GM18517 (cell line): Measurements from ENCODE around the gene PIGN.
"Not testable (repeated sequence)": the region's sequence is repeated elsewhere in the genome, so short reads cannot be mapped to it uniquely, and the experiment has no call there.

Experiments
- ATAC-seq: cut with Tn5 transposase; IDR thresholded peaks from one replicate; pipeline ENCODE4 v1.9.1; 2021; ENCODE audit warnings: mild to moderate bottlenecking, moderate library complexity; ENCODE audit not compliant: unreplicated experiment

The PIGN gene

DNA sequence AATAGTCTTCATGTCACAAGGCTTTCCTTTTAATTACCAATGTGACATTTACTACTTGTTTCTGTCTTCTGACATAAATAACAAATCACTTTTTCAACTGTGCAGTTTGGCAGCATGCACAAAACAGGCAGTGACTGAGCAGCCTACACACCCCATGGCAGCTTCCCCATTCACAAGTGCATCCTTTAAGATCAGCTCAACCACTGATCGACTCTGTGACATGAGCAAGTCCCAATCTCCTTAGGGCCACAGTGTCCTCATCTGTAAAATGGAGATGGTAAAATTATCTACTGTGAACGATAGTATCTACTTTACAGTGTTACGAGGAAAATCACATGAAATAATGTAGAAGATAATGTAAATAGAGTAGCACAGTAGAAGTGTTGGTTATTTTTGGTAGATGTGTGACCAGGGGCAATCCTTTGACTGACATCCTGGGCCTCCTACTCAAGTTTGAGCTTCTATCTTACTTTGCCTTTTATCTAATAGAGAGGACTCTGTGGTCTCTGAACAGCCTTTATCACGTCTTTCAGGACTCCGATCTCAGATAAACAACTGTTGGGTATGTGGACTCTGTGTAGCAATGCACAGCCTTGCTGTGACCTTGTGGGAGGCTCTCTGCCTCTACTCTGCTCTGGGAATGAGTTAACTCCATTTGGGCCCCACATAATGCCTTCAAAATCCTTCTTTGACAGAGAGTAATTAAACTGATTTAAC is 120.6 kb downstream of the PIGN start:
- no peak for ATAC-seq

DNA sequence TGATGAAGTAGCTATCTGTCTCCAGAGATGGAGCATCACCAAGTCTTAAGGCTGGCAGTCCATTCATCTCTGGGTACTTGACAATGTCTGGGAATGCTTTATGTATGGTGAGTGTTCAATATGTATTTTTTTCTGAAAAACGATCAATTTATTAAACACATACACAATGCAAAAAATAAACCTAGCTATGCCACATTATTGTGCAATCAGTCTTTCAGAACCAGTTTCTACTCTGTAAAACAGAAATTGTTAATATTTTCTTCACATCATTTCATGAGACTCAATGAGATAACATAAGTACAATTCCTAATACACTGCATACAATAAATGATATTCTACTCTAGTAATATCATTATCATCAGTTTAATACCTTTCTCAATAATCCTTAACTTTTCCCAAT is 122.5 kb downstream of the PIGN start:
- ATAC-seq = no peak

DNA sequence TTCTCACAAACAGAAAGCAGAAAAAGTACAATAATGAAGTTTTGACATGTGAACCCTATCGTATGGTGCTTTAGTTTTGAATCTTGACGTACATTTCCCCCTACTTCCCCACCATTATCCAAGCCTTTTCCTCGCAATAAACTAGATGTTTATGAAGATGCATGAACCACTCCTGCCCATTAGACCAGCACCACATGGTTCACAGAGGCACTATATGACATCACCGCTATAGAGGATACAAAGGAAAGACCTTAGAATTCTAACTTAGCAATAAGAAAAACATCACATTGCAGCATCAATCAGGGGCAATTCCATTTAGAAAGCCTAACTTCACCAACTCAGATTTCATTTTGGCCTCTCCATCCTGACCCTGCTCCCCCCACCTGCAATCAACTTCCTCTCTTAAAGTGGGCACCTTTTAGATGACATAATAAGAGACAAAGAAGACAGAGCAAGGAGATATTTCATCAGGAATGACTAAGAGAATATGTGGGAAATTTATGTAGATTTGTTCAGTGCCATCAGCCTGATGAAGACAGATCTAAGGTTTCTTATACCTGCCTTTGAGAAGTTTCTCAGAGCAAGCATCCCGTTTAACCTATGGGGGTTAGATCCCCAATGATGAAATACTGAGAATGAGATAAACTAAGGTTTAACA is 124.9 kb downstream of the PIGN start:
- ATAC-seq = no peak

DNA sequence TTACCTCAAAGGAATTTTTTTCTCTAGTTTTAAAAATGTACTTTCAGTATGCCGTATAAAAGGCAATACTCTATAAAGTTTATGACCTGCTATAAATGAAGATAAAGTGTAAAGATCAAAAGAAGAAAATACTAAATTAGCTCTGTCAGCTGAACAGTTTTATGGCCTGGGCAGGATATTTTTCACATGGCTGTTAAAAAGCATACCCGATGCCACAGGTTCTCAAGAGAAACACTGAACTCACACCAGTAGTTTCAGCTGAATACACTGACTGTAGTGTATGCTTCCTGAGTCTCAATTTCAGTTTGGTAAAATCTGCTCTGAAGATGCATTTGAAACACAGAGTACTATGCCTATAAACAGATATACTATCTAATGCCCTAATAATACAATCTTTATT is 126.0 kb downstream of the PIGN start:
- ATAC-seq = no peak

DNA sequence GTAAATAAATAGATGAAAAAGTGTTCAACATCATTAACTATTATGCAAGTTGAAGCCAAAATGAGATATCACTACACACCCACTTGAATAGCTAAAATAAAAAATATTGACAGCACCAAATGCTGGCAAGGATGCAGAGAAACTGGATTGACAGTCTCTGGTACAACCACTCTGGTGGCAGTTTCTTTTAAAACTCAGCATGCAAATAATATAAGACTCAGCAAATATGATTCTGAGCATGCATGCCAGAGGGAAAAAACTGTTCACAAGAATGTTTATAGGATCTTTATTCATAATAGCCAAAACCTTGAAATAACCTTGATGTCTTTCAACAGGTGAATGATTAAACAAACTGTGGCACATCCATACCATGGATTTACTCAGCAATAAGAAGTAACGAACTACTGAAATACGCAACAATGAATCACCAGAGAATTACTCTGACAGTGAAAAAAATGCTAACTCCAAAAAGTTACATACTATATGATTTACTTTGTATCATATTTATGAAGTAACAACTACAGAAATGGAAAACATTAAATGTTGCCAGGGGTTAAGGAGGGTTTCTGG is 131.8 kb downstream of the PIGN start:
- ATAC-seq = no peak

DNA sequence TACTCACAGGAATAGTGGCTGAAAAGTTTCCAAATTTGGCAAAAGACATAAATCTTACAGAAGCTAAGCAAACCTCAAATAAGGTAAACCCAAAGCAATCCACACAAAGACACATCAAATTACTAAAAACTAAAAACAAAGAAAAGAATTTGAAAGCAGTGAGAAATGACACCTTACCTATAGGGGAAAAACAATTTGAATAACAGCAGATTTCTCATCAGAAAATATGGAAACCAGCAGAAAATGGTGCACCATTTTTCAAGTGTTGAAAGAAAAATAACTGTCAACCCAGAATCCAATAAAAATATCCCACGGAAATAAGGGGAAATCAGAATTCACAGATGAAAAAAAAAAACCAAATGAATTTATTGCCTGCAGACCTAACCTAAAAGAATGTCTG is 138.6 kb downstream of the PIGN start:
- ATAC-seq = no peak

DNA sequence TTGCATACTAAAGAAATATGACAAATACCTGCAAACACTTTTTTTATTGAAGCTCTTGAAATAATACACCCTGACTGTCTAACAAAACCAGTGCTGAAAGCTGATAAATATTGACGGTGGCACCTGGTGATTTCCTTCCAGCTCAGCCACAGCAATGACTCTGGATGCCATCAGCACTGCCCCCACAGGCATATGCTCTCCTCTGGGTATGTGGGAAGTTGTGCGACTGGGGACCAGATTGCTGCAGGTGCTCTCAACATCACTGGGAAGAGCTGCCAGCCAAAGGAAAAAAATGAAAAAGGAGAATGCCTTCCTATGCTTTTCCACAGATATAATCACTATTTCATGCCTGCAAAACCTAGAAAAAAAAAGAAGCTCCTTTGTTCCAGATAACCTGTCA is 141.5 kb downstream of the PIGN start:
- ATAC-seq = no peak

DNA sequence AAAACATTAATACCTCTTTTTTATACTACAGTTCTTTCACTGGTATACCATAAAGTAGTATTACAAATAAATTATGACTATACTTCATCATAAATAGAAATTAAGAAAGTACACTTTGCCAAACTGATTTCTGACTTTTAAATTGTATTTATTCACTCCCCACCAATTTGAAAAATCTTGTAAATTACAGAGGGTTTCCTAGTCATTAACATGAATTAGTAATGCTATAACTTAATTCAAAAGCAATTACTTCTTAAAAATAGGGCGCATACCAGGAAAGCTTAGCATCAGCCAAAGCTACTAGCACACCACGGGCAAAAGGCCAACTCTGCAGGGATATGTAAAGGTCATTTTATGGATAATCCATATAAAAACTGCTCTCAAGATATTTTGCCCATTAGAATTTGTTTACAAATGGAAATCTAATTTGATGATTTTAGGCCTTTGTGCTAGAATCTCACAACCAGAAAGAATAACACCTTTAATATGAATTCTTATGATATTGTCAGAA is 142.3 kb downstream of the PIGN start:
- no peak for ATAC-seq

DNA sequence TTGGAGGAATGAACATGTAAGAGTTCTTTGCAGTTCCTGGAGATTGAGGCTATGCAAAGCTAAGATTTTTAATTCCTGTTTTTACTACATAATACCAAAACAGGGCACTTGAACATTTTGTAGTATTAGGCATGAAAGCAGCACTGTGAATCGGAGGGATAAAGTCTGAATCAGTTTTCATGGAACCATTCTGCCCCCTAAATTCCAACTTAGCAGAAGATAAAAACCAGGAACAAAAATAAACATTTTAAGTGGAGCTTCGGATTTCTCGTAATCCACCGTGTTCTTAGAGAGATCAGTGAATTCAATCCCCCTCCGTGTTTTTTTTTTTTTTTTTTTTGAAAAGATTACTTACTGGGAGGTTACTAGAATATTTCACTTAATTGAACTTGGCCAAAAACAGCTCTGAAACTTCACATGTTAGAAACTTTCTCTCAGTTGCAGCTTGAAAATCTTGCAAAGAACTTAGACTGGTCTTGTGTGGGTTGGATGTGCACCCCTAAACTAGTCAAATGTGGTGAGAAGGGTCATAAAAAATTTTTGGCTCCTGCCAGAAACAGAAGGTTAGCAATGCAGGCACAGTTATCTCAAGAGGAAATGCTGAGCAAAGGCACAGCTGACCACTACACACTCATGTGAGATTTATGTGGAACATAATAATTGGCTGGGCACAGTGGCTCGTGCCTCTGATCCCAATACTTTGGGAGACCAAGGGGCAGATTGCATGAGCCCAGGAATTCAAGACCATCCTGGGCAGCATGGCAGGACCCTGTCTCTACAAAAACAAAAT is 148.7 kb downstream of the PIGN start:
- no peak for ATAC-seq

DNA sequence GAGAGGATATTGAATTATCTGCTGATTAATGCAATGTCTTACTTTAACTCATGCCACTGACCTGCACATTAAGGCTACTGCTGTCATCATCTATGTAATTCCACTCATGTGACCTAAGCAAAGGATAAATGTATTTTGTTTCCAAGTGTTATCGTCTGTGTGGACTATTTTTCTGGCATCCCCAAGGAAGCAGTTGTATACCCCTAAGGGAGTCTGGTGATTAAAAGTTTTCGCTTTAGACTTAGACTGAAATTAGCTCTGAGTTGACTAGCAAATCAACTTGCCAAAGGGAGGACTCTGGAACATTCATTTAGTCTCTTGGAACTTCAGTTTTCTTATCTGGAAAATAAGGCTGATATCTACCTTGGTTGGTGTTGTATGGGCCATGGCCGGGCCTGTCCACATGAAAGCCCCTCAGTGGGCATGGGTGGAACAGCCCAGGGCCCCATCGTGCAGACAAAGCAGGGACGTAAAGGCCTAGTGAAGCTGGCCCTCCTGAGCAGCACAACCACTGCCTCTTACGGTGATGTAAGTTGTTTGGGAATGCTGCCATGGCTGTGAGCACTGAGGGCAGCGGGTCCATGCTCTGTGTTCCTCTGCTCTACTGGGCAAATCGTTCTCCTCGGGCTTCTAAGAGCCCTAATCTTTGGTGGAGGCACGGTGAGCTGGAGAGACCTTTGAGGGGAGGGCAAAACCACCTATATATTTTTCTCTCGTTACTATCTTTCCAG is 149.7 kb downstream of the PIGN start:
- ATAC-seq = no peak

DNA sequence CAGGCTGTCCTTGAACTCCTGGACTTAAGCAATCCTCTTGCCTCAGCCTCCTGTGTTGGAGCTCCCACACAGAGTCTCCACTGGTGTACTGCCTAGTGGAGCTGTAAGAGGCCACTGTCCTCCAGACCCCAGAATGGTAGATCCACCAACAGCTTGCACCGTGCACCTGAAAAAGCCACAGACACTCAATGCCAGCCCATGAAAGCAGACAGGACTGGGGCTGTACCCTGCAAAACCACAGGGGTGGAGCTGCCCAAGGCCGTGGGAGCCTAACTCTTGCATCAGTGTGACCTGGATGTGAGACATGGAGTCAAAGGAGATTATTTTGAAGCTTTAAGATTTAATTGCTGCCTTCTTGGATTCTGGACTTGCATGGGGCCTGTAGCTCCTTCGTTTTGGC is 152.6 kb downstream of the PIGN start:
- not testable (repeated sequence) for ATAC-seq

DNA sequence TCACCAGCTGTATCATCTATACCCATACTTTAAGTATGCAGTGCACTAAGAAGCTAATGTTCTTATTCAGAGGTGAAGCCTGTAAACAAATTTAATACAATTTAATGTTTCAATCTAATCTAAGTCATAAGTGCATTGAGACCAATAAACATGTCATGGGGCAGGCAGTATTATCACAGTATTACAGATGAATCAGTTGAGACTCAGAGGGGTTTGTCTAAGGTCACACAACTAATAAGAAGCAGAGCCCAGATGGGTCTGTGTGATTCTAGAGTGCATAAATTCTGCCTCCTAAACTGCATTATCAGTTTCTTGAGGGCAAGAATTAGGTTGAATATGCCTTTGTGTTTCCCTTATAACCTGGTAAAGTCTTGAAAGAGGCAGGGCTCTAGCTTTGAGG is 153.1 kb downstream of the PIGN start:
- no peak for ATAC-seq

DNA sequence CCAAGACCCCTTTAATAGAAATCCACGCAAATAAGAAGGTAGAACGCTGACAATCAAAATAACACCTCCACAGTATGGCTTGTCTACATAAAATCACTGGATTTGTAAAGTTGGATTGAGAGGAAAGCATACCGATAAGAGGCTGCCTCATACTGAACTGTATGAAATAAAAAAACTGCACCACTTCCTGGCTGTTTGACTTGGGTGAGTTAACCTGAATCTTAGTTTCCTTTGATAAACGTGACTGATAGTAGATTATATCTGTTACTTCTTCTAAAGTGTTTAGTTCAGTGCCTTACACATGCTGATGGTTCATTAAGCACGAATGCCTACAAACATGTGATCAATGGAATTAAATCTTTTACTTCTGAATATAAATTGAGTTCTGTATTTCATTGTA is 153.6 kb downstream of the PIGN start:
- no peak for ATAC-seq

DNA sequence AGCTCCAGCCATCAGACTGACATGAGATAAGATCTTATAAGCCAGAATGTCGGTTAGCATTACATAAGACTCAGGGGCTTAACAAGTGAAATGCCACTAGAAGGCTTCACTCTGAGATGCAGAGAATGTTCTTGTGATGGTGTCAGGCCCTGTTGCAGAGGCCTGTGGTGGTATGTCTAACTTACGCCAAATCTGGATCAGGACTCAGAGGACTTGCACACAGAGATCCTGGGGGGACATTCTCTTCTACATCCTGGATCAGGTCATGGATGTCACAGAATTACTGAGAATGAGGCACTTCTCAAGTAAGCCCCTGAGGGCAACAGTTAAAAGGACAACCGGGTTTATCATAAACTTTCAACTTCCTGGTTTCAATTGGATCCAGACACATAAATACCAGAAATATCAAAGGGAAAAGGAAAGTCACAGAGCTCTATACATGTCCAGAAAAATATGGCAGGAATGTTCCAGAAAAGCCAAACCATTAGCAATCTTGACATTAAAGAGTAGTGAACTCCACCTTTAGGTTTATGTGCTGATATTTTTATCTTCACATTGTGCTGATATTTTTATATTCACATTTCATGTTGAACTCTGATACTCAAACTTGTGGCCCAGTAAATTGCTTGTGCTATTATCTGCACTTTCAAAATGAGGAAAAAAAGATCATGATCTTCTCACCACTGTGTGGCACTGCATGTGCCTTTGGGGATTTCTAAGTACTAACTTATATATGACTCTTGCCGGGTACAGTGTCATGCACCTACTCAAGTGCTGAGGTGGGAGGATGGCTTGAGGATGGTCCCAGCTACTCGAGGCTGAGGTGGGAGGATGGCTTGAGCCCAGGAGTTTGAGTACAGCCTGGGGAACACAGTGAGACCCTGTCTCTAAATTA is 156.5 kb downstream of the PIGN start:
- no peak for ATAC-seq

DNA sequence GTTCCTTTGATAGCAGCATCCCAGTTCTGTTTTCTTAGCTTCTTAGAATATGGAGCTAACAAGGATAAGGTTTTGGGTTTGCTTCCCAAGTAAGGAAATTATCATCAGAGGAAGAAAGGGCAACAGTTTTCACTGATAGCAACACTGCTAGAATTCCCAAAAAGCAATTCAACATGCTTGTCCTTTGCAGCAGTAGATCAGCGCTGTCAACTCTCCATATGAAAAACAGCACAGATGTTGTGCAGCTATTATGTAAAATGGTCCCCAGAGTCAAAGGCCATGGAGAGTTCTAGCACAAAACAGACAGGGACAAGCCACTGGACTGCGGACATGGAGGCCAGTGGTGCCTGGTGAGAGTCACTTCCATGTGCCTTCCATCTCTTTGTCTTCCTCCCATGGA is 158.1 kb downstream of the PIGN start:
- ATAC-seq = no peak

DNA sequence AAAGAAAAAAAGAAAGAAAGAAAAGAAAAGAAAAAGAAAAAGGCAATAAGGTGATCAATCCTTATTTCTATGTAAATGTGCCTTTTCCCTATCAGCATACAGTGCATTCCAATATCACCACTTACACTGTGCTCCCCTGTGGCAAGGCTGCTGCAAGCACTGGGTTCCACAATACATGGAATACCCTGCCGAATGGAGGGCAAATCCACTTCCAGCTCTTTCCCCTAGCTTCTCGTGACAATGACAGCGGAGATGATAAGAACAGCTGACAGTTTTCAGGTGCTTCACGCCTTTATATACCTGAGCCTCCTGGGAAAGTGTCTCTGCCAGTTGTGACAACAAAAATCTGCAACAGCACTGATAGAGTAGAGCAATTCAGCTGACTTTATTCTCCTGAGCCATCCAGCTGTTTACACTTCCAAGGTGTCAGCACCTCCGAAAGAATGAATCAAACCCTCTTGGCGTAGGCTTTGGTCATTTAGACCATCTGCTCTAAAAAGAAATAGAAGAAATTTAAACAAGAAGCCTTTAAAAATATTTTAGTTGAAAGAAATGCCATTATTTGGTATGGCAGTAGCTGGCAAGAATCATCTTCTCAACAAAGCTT is 158.8 kb downstream of the PIGN start:
- ATAC-seq = no peak

DNA sequence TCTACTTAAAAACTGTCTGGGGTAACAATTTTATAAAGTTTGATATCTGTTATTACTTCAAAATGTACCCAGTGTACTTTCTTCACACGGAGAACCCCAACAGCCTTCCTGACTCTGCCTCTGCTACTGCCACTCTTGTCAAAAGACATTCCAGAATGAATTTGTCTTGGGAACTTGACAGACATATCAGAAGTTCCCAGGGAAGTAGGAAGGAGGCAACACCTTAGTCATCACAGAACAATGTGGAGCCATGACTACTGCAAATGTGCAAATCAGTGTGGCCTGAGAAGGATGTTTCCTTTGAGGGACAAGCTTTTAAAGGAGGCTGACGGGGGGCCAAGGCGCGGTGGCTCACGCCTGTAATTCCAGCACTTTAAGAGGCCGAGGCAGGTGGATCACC is 160.3 kb downstream of the PIGN start:
- ATAC-seq = no peak

DNA sequence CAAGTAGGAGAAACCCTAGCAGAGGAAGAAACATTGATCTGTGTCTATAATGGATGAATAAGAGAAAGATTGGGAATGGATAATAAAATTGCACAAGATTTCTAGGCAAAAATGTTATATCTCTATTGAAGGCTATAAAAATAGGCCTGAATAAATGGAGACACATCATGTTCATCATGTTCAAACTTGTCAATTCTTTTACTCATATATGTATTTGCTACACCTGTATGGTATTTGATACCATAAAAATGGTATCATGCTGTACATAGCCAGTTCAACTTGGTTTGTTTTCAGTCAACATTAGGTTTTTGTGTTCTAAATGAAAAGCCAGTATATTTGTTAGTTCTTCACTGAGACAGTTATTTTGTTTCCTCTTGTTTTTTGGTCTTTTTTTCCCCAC is 161.9 kb downstream of the PIGN start:
- ATAC-seq = no peak

DNA sequence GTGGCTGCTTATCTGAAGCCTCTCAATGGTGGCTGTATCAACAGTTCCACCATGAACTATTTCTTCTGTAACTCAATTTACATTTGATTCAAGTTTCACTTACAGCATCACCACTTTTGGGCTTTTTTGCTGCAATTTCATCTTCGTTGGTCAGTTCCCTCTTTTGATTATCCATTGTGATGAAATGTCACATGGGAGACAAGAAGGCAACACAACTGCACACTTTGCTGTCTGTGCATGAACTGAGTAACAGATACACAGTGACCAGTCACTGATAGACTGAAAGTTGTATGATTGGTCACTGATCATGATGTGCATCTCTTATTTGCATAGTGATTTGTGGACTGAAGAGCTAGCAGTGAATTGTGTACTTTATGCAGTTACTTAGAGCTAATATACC is 163.3 kb downstream of the PIGN start:
- ATAC-seq = no peak

DNA sequence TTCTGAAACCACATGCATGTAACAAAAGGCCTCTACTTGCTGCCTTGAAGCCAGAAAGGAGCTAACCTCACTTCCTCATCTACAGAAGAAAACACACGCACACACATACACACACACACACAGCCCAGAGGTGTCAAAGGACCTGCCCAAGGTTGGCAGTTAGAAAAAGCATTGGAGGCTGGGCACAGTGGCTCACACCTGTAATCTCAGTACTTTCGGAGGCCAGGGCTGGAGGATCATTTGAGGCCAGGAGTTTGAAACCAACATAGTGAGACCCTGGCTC is 168.2 kb downstream of the PIGN start:
- ATAC-seq = no peak
